ENCODE data around the gene SPINT1. TPM values are rescaled to one million over a fixed set of nuclear protein-coding genes. Genes with fewer than 3 reads are reported as not detected.

SPINT1 gene
- total and polyA plus RNA-seq, 2 of the 13 experiments (the other 11 are each of a cell fraction or from before 2014, with no cell fraction given): 0.49 to 2.5 TPM

- TF ChIP-seq POLR2G (IDR thresholded peaks at IDR 0.05; ENCODE audit: low read depth, low read length) (peak; percentile 85), MED13 (CRISPR knock-in tag; IDR thresholded peaks at IDR 0.05) (peak; percentile 5; the same call in 1 of the 2 replicates), SMARCC2 (IDR thresholded peaks at IDR 0.05) (no peak), PHF8 (CRISPR knock-in tag; IDR thresholded peaks at IDR 0.05) (peak; percentile 92), MAZ (IDR thresholded peaks at IDR 0.05; ENCODE audit: borderline replicate concordance, low read depth, low read length) (no peak), MAZ (CRISPR knock-in tag; IDR thresholded peaks at IDR 0.05; ENCODE audit: low read depth) (peak; percentile 59; the same call in 1 of the 2 replicates), ZNF724P (CRISPR knock-in tag; IDR thresholded peaks at IDR 0.05; ENCODE audit: borderline replicate concordance) (0 out of 2 replicates have a peak, but pooled peaks have one; percentile 37), FOXO1 (CRISPR knock-in tag; IDR thresholded peaks at IDR 0.05) (0 out of 2 replicates have a peak, but pooled peaks have one; percentile 34), ISL2 (CRISPR knock-in tag; IDR thresholded peaks at IDR 0.05) (no peak), IKZF5 (CRISPR knock-in tag; IDR thresholded peaks at IDR 0.05) (peak; percentile 58; the same call in 1 of the 2 replicates), ZNF317 (CRISPR knock-in tag; IDR thresholded peaks at IDR 0.05) (0 out of 2 replicates have a peak, but pooled peaks have one; percentile 39), SNAPC4 (CRISPR knock-in tag; IDR thresholded peaks at IDR 0.05) (peak; percentile 84), KDM2A (CRISPR knock-in tag; IDR thresholded peaks at IDR 0.05; ENCODE audit: borderline replicate concordance, low read depth) (peak; percentile 71), ZNF124 (CRISPR knock-in tag; IDR thresholded peaks at IDR 0.05) (no peak), SMYD3 (CRISPR knock-in tag; IDR thresholded peaks at IDR 0.05) (peak; percentile 57; the same call in 1 of the 2 replicates), FUBP1 (CRISPR knock-in tag; IDR thresholded peaks at IDR 0.05; ENCODE audit: borderline replicate concordance) (peak; percentile 94; the same call in 1 of the 2 replicates), EEA1 (CRISPR knock-in tag; IDR thresholded peaks at IDR 0.05; ENCODE audit: borderline replicate concordance) (0 out of 2 replicates have a peak, but pooled peaks have one; percentile 53), HES4 (CRISPR knock-in tag; IDR thresholded peaks at IDR 0.05; ENCODE audit: borderline replicate concordance) (peak; percentile 93), ZBTB37 (CRISPR knock-in tag; IDR thresholded peaks at IDR 0.05) (no peak)
Measured at GRCh38 chr15:40807028-40807887, 36.6 kb upstream of the SPINT1 start, which contains the start of the genes DNAJC17 and ZFYVE19 (continued).
